Stimulated activated CD8-positive, alpha-beta memory T cell treated with anti-CD3 and anti-CD28 coated beads, Interleukin-2, amount 100 ng/mL, for 48 hours (primary cell): Measurements from ENCODE around the gene MRPS18A.
"Not testable (repeated sequence)": the region's sequence is repeated elsewhere in the genome, so short reads cannot be mapped to it uniquely, and the experiment has no call there.

Experiments
- DNase-seq, 2 donors: peaks; one replicate each; pipeline ENCODE4 v3.0.0-alpha.2; 2020; ENCODE audit warnings: low read depth in 2 of 2

MRPS18A gene

DNA sequence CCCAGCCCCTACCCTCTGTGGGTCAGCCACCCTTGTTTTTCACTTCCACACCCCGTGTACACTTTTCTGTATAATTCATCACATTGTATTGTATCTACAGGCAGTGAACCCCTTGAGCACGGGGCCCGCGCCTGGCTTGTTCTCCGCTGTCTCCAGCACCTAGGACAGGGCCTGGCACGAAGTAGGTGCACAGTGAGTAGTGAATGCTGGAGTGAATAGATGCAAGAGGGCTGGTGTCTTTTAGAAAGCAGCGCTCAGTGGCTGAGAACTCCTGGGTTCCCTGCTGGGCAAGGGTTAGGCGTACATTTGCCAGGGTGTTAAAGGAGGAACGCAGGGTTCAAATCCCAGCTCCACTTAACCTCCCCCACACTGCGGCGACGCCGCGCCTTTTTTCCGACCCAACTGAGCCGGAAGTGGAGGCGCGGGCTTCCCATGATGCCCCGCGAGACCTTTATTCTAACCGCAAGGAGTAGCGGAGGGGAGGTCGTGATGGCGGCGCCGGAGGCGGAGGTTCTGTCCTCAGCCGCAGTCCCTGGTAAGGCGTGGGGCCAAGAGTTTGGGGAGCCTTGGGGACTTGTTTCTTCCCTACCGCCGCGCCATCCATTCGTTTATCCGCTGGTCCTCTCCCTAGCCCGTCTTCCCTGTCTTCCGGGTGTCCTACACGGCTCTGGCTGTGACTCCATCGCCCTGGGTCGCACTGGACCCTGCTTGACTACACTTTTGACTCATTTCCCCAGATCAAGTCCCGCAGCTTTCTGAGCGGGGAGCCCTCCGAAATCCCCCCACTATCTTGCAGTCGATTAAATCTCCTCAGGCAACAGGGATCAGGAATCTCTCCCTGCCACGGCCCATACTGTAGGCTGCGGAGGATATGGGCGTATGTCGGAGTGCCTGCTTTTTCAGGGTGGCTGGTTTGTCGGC is 51.9 kb downstream of the MRPS18A start, which contains the start of gene MAD2L1BP:
Gene MAD2L1BP, plus strand, starts transcription at position 454 of the 921 bp plus-strand sequence. Its CDS starts 36 bp downstream, at position 490.
- DNase-seq: peak; percentile 78 to 86

DNA sequence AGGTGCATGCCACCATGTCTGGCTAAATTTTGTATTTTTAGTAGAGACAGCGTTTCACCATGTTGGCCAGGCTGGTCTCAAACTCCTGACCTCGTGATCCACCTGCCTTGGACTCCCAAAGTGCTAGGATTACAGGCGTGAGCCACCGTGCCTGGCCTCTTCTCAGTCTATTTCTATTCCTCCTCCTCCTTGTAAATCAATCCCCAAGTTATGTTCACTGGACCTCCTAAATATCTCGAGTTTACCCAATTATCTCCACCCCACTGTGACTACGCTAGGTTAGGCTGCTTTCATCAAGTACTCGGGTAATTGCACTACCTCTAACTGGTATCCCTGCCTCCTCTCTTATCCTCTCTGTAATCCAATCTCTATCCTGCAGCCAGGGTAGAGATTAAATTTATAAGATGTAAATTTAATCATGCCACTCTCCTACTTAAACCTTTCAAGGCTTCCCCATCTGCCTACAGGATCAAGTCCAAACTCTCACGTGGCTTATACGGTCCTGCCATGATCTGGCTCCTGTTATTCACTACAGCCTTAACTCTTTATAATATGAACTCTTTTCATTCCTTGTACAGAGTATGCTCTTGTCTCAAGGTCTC is 52.8 kb downstream of the MRPS18A start:
- DNase-seq: no peak

DNA sequence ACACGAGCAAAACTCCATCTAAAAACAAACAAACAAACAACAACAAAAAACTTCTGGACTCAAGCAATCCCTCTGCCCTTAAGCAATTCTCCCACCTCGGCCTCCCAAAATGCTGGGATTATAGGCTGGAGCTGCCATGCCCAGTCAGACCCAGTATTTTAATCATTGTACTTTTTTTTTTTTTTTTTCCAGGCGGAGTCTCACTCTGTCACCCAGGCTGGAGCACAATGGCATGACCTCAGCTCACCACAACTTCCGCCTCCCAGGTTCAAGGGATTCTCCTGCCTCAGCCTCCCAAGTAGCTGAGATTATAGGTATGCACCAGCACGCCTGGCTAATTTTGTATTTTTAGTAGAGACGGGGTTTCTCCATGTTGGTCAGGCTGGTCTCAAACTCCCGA is 54.6 kb downstream of the MRPS18A start:
- DNase-seq: not testable (repeated sequence)

DNA sequence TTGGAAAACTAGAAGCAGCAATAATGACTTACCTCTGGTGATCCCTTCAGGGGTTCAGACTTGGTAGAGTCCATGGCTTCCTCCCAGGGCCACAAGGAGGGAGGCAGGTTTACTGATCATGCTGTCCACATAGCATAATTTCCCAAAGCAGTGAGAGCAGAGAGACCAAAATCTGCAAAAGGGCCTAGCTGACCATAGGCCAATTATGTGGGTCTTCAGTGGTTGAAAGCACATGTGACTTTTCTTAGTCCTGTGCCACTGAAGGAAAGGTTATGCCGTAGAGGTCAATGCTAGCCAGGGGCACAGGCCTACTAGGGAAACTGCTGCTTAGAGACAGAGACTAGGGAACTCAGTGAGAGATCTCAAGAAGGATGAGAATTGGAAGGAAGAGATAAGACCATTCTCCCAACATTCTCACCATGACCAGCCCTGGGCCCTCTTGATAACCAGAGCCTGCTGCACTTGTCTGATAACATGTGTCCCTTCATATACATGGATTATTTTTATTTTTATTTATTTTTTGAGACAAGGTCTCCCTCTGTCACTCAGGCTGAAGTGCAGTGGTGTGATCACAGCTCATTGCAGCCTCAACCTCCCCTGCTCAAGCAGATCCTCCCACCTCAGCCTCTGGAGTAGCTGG is 56.5 kb downstream of the MRPS18A start:
- DNase-seq: no peak

DNA sequence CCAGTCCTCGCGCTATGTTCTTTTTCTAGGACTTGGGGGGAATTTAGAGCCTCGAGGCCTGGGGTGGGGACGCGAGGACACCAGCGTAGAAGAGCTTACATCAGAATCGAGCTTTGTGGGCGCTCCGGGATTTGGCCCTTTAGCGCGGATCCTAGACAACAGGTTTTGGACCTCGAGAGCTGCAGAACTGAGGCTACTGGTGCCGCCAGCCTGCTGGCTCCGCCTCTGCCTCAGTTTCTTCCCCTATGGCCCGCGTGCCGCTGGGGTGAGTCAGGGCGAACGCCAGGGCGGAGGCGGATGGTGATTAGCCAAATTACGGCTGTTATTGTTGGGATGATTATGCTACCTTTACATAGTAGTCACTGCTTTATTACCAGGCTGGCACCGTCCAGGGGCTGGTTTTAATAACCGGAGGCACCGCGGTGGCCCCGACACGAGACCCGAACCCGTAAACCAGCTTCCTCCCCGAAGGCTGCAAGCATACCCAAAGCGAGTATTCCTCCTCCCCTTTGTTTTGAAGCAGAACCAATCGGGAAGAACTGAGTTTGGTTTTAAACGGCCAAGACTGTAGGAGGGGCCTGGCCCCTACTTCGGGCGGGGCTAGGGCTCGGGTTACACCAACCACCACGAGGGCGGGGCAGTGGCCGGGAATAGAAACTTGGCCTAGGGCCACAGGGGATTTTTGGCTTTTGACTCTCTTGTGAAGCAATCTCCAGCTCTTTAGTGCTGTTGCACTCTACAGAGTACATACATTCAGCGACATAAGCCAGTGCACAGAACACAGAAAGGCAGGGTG is 57.9 kb downstream of the MRPS18A start:
- DNase-seq: peak; percentile 86 to 87

DNA sequence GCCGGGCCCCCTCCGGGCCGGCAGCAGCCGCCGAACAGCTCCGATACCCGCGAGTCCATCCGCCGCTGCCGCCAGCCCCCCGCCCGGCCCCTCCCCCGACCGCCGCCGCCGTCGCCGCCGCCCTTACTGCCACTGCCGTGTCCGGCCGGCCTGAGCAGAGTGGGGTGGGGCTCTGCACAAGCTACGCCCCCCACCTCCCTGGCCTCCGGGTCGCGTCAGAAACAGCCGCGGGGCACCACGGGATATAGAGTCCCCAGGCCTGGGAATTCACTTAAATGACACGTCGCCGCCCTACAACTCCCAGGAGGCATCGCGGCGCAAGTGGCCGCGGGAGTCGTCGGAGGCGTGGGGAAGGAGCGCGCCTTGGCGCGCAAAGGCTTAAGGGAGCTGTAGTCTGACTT is 58.5 kb downstream of the MRPS18A start, which contains the start of gene GTPBP2:
Gene GTPBP2, minus strand, starts transcription at position 161 of the 401 bp plus-strand sequence. Its CDS starts 102 bp downstream, at position 59.
- DNase-seq: peak; percentile 92 to 96

DNA sequence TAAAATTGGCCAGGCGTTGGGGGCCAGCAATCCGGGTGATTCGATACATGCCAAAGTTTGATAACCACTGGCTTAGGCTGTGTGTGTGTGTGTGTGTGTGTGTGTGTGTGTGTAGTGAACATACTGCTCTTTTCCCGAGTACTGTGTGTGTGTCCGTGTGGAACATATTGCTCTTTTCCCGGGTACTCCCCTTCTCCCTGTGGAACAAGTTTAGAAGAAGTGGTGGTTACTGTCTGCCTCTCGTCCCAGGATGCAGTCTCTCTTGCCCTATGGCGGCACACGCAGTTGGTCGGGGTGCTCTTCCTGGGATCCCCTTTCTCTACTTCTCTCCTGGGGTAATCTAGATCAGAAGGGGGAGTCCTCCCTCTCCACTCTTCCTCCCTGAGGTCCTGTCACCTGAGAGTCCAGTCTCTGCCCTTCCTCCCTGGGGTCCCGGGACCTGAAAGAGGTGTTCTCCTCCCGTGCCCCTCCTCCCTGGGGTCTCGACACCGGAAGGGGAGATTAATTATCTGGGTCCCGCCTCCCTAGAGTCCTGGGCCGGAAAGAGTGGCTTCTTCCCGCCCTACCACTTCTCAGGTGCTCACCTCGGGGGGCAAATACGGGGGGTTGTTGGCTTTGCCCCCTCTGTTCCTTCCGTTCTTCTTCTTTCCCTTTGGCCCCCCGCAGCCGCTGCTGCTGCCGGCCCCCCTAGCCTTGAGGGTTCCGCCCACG is 59.0 kb downstream of the MRPS18A start:
- DNase-seq: peak; percentile 38 to 44

DNA sequence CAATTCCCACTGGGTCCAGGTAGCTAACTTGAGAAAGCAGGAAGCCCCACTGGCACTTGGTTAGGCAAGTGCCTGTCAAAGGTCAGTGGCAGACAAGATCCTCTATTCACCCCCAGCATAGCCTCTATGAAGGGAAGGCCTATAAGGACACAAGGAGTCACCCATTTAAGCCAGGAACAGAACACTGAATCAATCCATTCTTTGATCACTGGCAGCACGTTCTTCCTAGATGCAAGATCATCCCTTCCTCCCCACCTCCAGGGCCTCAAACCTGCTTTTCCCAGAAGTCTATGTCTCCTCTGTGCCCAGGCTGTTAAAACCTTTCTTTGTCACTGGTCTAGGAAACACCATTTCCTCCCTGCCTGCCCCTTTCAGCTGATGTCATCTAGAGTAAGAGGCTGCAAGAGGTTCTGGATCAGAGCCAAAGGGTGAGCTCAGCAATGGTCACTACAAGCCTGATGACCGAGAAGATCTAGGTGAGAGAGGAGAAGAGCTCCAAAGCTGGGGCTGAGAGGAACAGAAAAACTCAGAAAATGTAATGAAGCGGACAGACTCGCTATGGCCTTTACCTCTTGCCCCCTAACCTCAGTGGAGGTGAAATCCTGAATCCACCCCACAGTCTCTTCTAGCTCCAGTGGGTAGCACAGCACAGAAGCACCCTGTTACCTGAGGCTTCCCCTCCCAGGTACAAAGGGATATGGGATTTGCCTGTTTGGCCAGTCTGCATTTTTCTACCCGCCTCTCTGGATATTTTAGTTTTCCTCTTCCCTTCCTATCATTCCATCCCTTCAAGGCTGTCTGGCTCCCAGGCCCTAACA is 60.4 kb downstream of the MRPS18A start:
- no peak for DNase-seq

DNA sequence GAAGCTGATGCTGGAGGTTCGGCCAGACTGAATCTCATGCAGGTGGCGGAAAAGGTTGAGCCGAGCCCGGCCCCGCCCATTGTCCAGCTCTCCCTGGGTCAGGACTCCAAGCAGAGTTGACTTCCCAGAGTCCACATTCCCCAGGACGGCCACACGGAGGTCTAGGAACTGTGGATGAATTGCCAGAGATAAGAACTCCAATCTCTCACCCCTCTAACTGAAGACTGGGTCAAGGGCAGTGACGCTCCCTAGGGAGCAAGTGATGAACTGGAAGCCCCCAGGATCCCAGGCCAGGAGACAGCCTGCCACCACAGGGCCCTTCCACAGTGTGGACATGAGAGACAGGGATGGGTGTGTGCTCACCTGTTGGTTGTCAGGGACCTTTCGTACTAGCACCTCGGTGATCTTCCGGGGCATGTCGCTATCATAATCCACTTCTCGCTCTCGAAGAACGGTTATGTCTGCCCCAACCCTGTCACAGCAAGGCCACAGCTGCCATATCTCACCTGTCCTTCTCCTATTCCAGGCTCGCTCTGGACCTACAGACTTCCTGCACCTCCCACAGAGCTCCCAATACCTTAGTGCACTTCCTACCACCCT is 62.1 kb downstream of the MRPS18A start:
- no peak for DNase-seq

DNA sequence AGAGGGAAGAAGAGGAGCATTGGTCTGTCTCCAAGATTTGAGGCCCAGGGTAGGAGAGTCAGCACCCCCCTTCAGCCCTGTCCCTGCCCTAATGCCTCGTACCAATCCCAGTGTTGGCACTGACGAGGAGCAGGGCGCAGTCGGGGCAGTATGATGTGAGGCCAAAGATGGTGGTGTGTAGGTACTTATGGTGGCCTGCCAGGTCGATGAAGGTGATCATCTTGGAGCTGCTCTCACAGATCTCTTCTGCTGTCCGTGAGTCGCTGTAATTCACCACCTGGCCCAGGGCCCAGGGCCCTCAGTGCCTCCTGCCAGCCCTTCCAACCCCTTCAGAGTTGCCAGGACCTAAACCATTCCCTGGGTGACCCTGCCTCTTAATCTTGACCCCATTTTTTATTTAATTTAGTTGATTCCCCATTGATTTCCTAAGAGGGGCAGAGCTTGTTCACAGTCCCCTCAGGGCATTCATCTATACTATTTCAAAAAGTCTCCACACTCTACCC is 62.8 kb downstream of the MRPS18A start:
- no peak for DNase-seq

DNA sequence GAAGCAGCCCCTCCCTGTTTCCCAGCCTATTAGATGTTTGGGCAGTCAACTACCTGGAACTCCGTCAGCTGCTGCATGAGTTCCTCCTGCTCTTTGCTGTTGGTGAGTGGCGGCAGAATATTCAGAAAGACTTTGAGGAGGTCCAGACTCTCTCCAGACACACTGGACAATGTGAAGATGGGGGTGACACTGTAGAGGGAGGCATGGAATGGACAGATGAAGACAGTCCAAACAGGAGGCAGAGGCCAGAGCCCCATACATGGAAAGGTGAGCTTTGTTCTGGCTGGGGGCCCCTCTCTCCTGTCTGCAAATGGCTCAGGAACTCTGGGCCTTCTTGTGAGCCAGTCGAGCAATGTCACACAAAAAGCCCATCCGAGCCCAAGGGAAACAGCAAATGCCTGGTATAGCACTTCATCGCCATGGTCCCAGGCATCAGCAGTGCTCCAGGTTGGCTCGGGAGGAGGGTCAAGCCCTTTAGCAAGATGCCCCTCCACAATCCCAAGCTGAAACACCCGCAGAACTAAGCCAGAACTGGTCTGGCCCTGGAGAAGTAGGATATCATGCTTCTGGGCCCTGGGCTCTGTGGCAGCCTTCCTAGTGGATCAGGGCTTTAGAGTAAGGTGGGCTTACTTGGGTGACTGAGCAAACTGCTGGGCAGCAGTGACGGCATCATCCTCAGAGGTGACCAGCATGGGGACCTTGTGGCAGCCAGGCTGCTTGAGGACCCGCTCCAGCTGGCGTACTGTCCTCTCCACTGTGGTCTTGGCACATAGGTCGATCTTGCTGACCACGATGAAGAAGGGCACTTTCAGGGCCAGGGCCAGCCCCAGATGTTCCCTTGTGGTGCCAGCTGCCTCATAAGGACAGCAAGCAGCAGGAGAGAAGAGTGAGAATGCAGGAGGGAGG is 63.5 kb downstream of the MRPS18A start:
- DNase-seq: no peak

DNA sequence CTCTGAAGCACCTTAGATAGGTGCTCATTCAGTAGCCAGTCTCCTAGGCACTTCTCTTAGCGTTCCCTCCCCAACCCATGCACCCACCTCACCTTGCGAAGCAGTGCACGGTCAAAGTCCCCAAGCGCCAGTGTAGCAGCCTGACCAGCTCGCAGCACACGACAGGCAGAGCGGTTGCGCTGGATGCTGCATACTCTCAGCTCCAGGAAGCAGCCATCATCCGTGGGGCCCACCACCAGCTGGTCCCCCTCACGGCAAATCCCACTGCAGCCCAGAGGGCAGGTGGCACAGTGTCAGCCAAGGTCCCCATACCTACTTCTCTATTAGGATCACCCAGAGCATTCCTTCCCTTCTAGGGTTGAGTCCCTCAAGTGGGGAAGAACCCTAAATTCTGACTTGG is 65.0 kb downstream of the MRPS18A start:
- DNase-seq: no peak

DNA sequence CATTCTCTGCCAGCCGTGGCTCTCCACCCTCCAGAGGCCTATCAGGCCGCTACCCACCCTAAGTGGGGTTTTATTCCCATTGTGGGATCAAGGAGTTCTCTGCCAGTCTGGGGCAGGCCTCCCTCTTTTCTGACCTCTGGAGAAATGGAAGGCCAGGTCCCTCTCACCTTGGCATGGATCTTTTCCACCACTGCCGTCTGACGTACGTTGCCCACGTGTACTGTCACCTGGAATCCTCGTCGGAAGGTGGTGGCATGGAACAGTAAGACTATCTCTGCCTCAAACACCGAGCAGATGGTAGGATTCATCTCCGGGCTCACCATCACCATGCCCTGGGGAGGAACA is 65.8 kb downstream of the MRPS18A start:
- DNase-seq: no peak
